Pancreas (tissue), 10 donors: ENCODE results near the gene EFNB2. TPM values are rescaled to one million over a fixed set of nuclear protein-coding genes. Genes with fewer than 3 reads are reported as not detected.

Experiments used
- ATAC-seq, 4 donors: fragments of 200-7000 bp; cut with Tn5 transposase; one replicate each; pipeline versions ENCODE4 v1.8.0 to v1.9.1; 2020; ENCODE audit warnings: mild to moderate bottlenecking in 4 of 4, moderate library complexity in 4 of 4
- DNase-seq, 6 donors: peaks; one replicate each; pipeline ENCODE4 v3.0.0-alpha.2; 2020
- FAIRE-seq: peaks from 2 replicates; lab custom pipeline; 2012; peaks lifted over from hg19 to GRCh38; lab: Jason Lieb, UNC
- H3K27ac ChIP-seq, 4 donors: fragments of 200-600 bp; sonication (generic); 1 replicate in 3 of 4; 2 replicates in 1 of 4; pipeline versions ENCODE4 v1.5.0 to v1.8.0; 2020
- H3K27me3 ChIP-seq, 4 donors: fragments of 200-600 bp; one replicate each; pipeline ENCODE4 v1.8.0; 2021
- H3K36me3 ChIP-seq, 3 donors: fragments of 200-600 bp; sonication (generic) in 1 of 3; one replicate each; pipeline versions ENCODE4 v1.5.0 to v1.8.0; 2020 to 2021
- H3K4me1 ChIP-seq, 3 donors: fragments of 200-600 bp; one replicate each; pipeline ENCODE4 v1.8.0; 2021
- H3K4me3 ChIP-seq, 4 donors: fragments of 200-600 bp; sonication (generic) in 2 of 4; one replicate each; pipeline versions ENCODE4 v1.5.0 to v1.8.0; 2020 to 2021
- H3K9me3 ChIP-seq, 4 donors: fragments of 200-600 bp; one replicate each; pipeline ENCODE4 v1.8.0; 2021
- CTCF ChIP-seq, 4 donors: fragments of 200-600 bp; sonication (generic) in 3 of 4; IDR thresholded peaks; one replicate each; pipeline versions ENCODE4 v1.5.0 to v1.8.0; 2021; ENCODE audit warnings: antibody characterized with exemption in 4 of 4
- WGBS, 2 donors: extraction: QIAGEN DNeasy Blood & Tissue Kit; methylation state at CpG; one replicate each; pipeline ENCODE4 v1.1.7; 2013; 5-methylcytosine and 5-hydroxymethylcytosine counted together
- intact Hi-C, 3 donors: fragments of 100-400 bp; cut with DNase I; formaldehyde crosslinking; loops; one replicate each; pipeline versions ENCODE4 v1.11.1 to v1.14.2; 2022
- polyA plus RNA-seq, 2 donors: library from polyadenylated mRNA; stranded (reverse); fragments of 200-250 nt; gene quantifications; one replicate each; pipeline ENCODE4 v1.2.3, GENCODE V29; 2013
- total RNA-seq, 6 donors: library from RNA; stranded (reverse); fragmentation: NEBNext Ultra II Directional in 4 of 6; extraction: Animal tissue kit (Norgen Biotek cat#: 25700) in 4 of 6; gene quantifications; one replicate each; pipeline versions ENCODE4 v1.2.1 to v1.2.4, GENCODE V29; 2021 to 2023
- donor health status: healthy with polysubstance abuse.
- donor health status: DM: no; HTN: no; CAD: no; lungs with moderate emphysema.
- donor health status: DM: no; HTN: no; CAD: no.
- donor health status: control.
- donor health status: control.
- donor health status: Bipolar disorder and iron deficiency.
- donor health status: DM: yes; HTN: yes; CAD: no.
- donor health status: DM: no; HTN: no; CAD: no.
- donor health status: DM: no; HTN: no; CAD: no.
- donor health status: DM: yes; HTN: yes; CAD: no.

EFNB2 gene
- total and polyA plus RNA-seq, 8 donors = 2.4 to 8.0 (median 3.0) TPM

GRCh38 chr13:106455190-106455589, 80.3 kb downstream of the EFNB2 start:
- WGBS, 2 donors = 85 to 89% methylated on average over 9 of the region's 9 CpGs

GRCh38 chr13:106453101-106453500, 82.4 kb downstream of the EFNB2 start:
- intact Hi-C loops = no loop called here
- no peak for TF ChIP-seq CTCF (IDR thresholded peaks at IDR 0.05)
- no peak for ATAC-seq

More at GRCh38 chr13:106455190-106455589, 80.3 kb downstream of the EFNB2 start:
- H3K27ac ChIP-seq = no peak overlapping the region
- FAIRE-seq (no peak), DNase-seq (no peak), ATAC-seq (no peak)
- H3K4me3 ChIP-seq = no peak overlapping the region
- H3K27me3 ChIP-seq = no peaks in the 10 kb centered on the region
- TF ChIP-seq CTCF (IDR thresholded peaks at IDR 0.05) = no peak
- H3K36me3 ChIP-seq = no peaks in the 10 kb centered on the region
- no peaks in the 10 kb centered on the region for H3K4me1 ChIP-seq
- no peaks in the 10 kb centered on the region for H3K9me3 ChIP-seq
- intact Hi-C loops = no loop called here

GRCh38 chr13:106450991-106451390, 84.5 kb downstream of the EFNB2 start:
- H3K27ac ChIP-seq = no peak overlapping the region
- intact Hi-C loops = no loop called here
- no peaks in the 10 kb centered on the region for H3K4me1 ChIP-seq
- 77 to 86% methylated on average over 6 of the region's 6 CpGs for WGBS, 2 donors
- H3K9me3 ChIP-seq = no peaks in the 10 kb centered on the region
- H3K4me3 ChIP-seq = no peak overlapping the region
- no peaks in the 10 kb centered on the region for H3K36me3 ChIP-seq
- no peak for TF ChIP-seq CTCF (IDR thresholded peaks at IDR 0.05)
- no peaks in the 10 kb centered on the region for H3K27me3 ChIP-seq
- DNase-seq (no peak), FAIRE-seq (no peak), ATAC-seq (no peak)

More at GRCh38 chr13:106453101-106453500, 82.4 kb downstream of the EFNB2 start:
- H3K9me3 ChIP-seq = no peaks in the 10 kb centered on the region
- H3K27me3 ChIP-seq = no peaks in the 10 kb centered on the region
- H3K27ac ChIP-seq = no peak overlapping the region
- H3K4me3 ChIP-seq = no peak overlapping the region
- WGBS, 2 donors = 73 to 79% methylated on average over 7 of the region's 7 CpGs
- DNase-seq (no peak), FAIRE-seq (no peak)
- no peaks in the 10 kb centered on the region for H3K36me3 ChIP-seq
- no peaks in the 10 kb centered on the region for H3K4me1 ChIP-seq

GRCh38 chr13:106449096-106449495, 86.4 kb downstream of the EFNB2 start:
- ATAC-seq (no peak), FAIRE-seq (no peak), DNase-seq (no peak)
- H3K4me1 ChIP-seq = no peaks in the 10 kb centered on the region
- H3K9me3 ChIP-seq = no peaks in the 10 kb centered on the region
- H3K4me3 ChIP-seq = no peak overlapping the region
- no peaks in the 10 kb centered on the region for H3K36me3 ChIP-seq
- intact Hi-C loops = no loop called here
- WGBS, 2 donors = 68 to 86% methylated on average over 4 of the region's 4 CpGs
- no peak overlapping the region for H3K27ac ChIP-seq
- no peak for TF ChIP-seq CTCF (IDR thresholded peaks at IDR 0.05)
- no peaks in the 10 kb centered on the region for H3K27me3 ChIP-seq

GRCh38 chr13:106445996-106446395, 89.5 kb downstream of the EFNB2 start:
- no peaks in the 10 kb centered on the region for H3K36me3 ChIP-seq
- FAIRE-seq = no peak
- DNase-seq = no peak
- H3K27ac ChIP-seq = no peak overlapping the region
- H3K4me3 ChIP-seq = no peak overlapping the region
- H3K4me1 ChIP-seq = no peaks in the 10 kb centered on the region
- H3K27me3 ChIP-seq = no peaks in the 10 kb centered on the region
- TF ChIP-seq CTCF (IDR thresholded peaks at IDR 0.05) = no peak
- ATAC-seq = no peak
- 59 to 65% methylated on average over 4 of the region's 4 CpGs for WGBS, 2 donors
- intact Hi-C loops = no loop called here
- no peaks in the 10 kb centered on the region for H3K9me3 ChIP-seq
